Muscle of leg (tissue), 11 donors: ENCODE results near the gene HEPHL1. TPM values are rescaled to one million over a fixed set of nuclear protein-coding genes. Genes with fewer than 3 reads are reported as not detected.

Experiments
- DNase-seq: peaks from one replicate; pipeline ENCODE4 v3.0.0; 2013
- H3K27ac ChIP-seq: one replicate; pipeline ENCODE4 v1.5.1; 2013; ENCODE audit warnings: mild to moderate bottlenecking, low read length, control low read depth
- H3K27me3 ChIP-seq: one replicate; pipeline ENCODE4 v1.6.1; 2013; ENCODE audit warnings: low read length; ENCODE audit not compliant: control insufficient read depth, insufficient read depth
- H3K36me3 ChIP-seq: one replicate; pipeline ENCODE4 v1.6.1; 2013; ENCODE audit warnings: low read length; ENCODE audit not compliant: control insufficient read depth, insufficient read depth
- H3K4me1 ChIP-seq: one replicate; pipeline ENCODE4 v1.6.1; 2013; ENCODE audit warnings: low read length; ENCODE audit not compliant: control insufficient read depth, insufficient read depth
- H3K4me3 ChIP-seq: one replicate; pipeline ENCODE4 v1.5.1; 2013; ENCODE audit warnings: low read length, control low read depth
- H3K9me3 ChIP-seq: replicated peaks from 2 replicates; pipeline ENCODE4 v1.6.1; 2013; ENCODE audit warnings: low read depth, low read length; ENCODE audit not compliant: control insufficient read depth
- WGBS: methylation state at CpG from one replicate; pipeline ENCODE4 v1.1.5; 2013; ENCODE audit warnings: missing lambda C conversion rate; ENCODE audit not compliant: insufficient coverage; 5-methylcytosine and 5-hydroxymethylcytosine counted together
- polyA plus RNA-seq, 8 donors: library from polyadenylated mRNA; unstranded; fragments of 120-200 nt; gene quantifications; one replicate each; pipeline versions ENCODE4 v1.2.1 to v1.2.3, GENCODE V29; 2013; ENCODE audit warnings: inconsistent platforms in 1 of 8, low replicate concordance in 1 of 8; ENCODE audit not compliant: insufficient read length in 8 of 8, insufficient read depth in 1 of 8
- total RNA-seq: library from RNA; stranded (reverse); fragments of 120-200 nt; gene quantifications from one replicate; pipeline ENCODE4 v1.2.4, GENCODE V29; 2013

HEPHL1 gene
- total and polyA plus RNA-seq, 9 donors: 0.02 to 0.04 (median 0.03) TPM; not detected in 4

GRCh38 chr11:94034207-94034606 lies 13.1 kb downstream of the HEPHL1 start:
- H3K27ac ChIP-seq: no peak overlapping the region
- H3K4me3 ChIP-seq: no peak overlapping the region
- no peaks in the 10 kb centered on the region for H3K9me3 ChIP-seq
- WGBS: no CpG with 5 or more reads among the region's 1 CpG
- H3K27me3 ChIP-seq: no peaks in the 10 kb centered on the region
- no peaks in the 10 kb centered on the region for H3K4me1 ChIP-seq
- no peak for DNase-seq
- H3K36me3 ChIP-seq: no peaks in the 10 kb centered on the region

GRCh38 chr11:94036096-94036495 lies 14.9 kb downstream of the HEPHL1 start:
- Histone ChIP-seq H3K36me3 (no peaks in the 10 kb centered on the region), H3K9me3 (no peaks in the 10 kb centered on the region), H3K27ac (no peak overlapping the region), H3K27me3 (no peaks in the 10 kb centered on the region), H3K4me3 (no peak overlapping the region), H3K4me1 (no peaks in the 10 kb centered on the region)
- no peak for DNase-seq
- WGBS: no CpG with 5 or more reads among the region's 2 CpGs

- H3K36me3 ChIP-seq: no peaks in the 10 kb centered on the region
- DNase-seq: no peak
- H3K4me3 ChIP-seq: no peak overlapping the region
- no peaks in the 10 kb centered on the region for H3K4me1 ChIP-seq
- no peak overlapping the region for H3K27ac ChIP-seq
- WGBS: 100% methylated on average over 1 of the region's 3 CpGs
- no peaks in the 10 kb centered on the region for H3K27me3 ChIP-seq
- no peaks in the 10 kb centered on the region for H3K9me3 ChIP-seq
Measured at GRCh38 chr11:94043241-94043640, 22.1 kb downstream of the HEPHL1 start.

GRCh38 chr11:94046796-94047195 lies 25.6 kb downstream of the HEPHL1 start:
- Histone ChIP-seq H3K9me3 (no peaks in the 10 kb centered on the region), H3K27ac (no peak overlapping the region), H3K36me3 (no peaks in the 10 kb centered on the region), H3K4me1 (no peaks in the 10 kb centered on the region), H3K27me3 (no peaks in the 10 kb centered on the region), H3K4me3 (no peak overlapping the region)
- DNase-seq: no peak
- 71% methylated on average over 1 of the region's 1 CpG for WGBS

- no peaks in the 10 kb centered on the region for H3K9me3 ChIP-seq
- no CpG with 5 or more reads among the region's 2 CpGs for WGBS
- H3K4me1 ChIP-seq: no peaks in the 10 kb centered on the region
- H3K36me3 ChIP-seq: no peaks in the 10 kb centered on the region
- no peak overlapping the region for H3K27ac ChIP-seq
- H3K27me3 ChIP-seq: no peaks in the 10 kb centered on the region
- DNase-seq: no peak
- no peak overlapping the region for H3K4me3 ChIP-seq
Measured at GRCh38 chr11:94048032-94048709, 27.0 kb downstream of the HEPHL1 start.

GRCh38 chr11:94049351-94049750 lies 28.2 kb downstream of the HEPHL1 start:
- H3K9me3 ChIP-seq: no peaks in the 10 kb centered on the region
- no peaks in the 10 kb centered on the region for H3K4me1 ChIP-seq
- no peaks in the 10 kb centered on the region for H3K27me3 ChIP-seq
- H3K4me3 ChIP-seq: no peak overlapping the region
- no peak for DNase-seq
- no CpG with 5 or more reads among the region's 1 CpG for WGBS
- H3K36me3 ChIP-seq: no peaks in the 10 kb centered on the region
- no peak overlapping the region for H3K27ac ChIP-seq

GRCh38 chr11:94058630-94059029 lies 37.5 kb downstream of the HEPHL1 start:
- no CpG with 5 or more reads among the region's 1 CpG for WGBS
- DNase-seq: no peak
- Histone ChIP-seq H3K27me3 (no peaks in the 10 kb centered on the region), H3K4me1 (no peaks in the 10 kb centered on the region), H3K27ac (no peak overlapping the region), H3K4me3 (no peak overlapping the region), H3K9me3 (no peaks in the 10 kb centered on the region), H3K36me3 (no peaks in the 10 kb centered on the region)

- Histone ChIP-seq H3K9me3 (no peaks in the 10 kb centered on the region), H3K27ac (no peak overlapping the region), H3K4me3 (no peak overlapping the region), H3K36me3 (no peaks in the 10 kb centered on the region), H3K27me3 (no peaks in the 10 kb centered on the region), H3K4me1 (no peaks in the 10 kb centered on the region)
- no peak for DNase-seq
Measured at GRCh38 chr11:94059065-94059464, 37.9 kb downstream of the HEPHL1 start.

GRCh38 chr11:94060401-94060800 lies 39.2 kb downstream of the HEPHL1 start:
- Histone ChIP-seq H3K27ac (no peak overlapping the region), H3K4me3 (no peak overlapping the region), H3K36me3 (no peaks in the 10 kb centered on the region), H3K4me1 (no peaks in the 10 kb centered on the region), H3K9me3 (no peaks in the 10 kb centered on the region), H3K27me3 (no peaks in the 10 kb centered on the region)
- DNase-seq: no peak

GRCh38 chr11:94062360-94062759 lies 41.2 kb downstream of the HEPHL1 start:
- no peaks in the 10 kb centered on the region for H3K36me3 ChIP-seq
- H3K9me3 ChIP-seq: no peaks in the 10 kb centered on the region
- DNase-seq: no peak
- no peak overlapping the region for H3K4me3 ChIP-seq
- no peaks in the 10 kb centered on the region for H3K27me3 ChIP-seq
- no peak overlapping the region for H3K27ac ChIP-seq
- WGBS: no CpG with 5 or more reads among the region's 2 CpGs
- no peaks in the 10 kb centered on the region for H3K4me1 ChIP-seq

- Histone ChIP-seq H3K4me1 (no peaks in the 10 kb centered on the region), H3K4me3 (no peak overlapping the region), H3K27me3 (no peaks in the 10 kb centered on the region), H3K27ac (no peak overlapping the region), H3K36me3 (no peaks in the 10 kb centered on the region), H3K9me3 (no peaks in the 10 kb centered on the region)
- 29% methylated on average over 1 of the region's 3 CpGs for WGBS
- peak; percentile 25 for DNase-seq
Measured at GRCh38 chr11:94066901-94067429, 45.8 kb downstream of the HEPHL1 start.
